WTC11 (cell line): Measurements from ENCODE around the gene HCFC1. TPM values are rescaled to one million over a fixed set of nuclear protein-coding genes. Genes with fewer than 3 reads are reported as not detected.

Experiments
- ATAC-seq: fragments of 200-7000 bp; cut with Tn5 transposase; 2 replicates; pipeline ENCODE4 v1.10.0; 2021; ENCODE audit warnings: mild to moderate bottlenecking, moderate library complexity
- CTCF ChIA-PET: fragments of 300-600 bp; sonication (Branson Sonifier 250); formaldehyde crosslinking; loops from one replicate; lab custom pipeline; 2021; ENCODE audit warnings: antibody characterized with exemption; lab: Charles Lee
- POLR2A ChIA-PET: fragments of 350-600 bp; sonication (Branson Sonifier 250); formaldehyde crosslinking; loops from one replicate; lab custom pipeline; 2021; ENCODE audit warnings: antibody characterized with exemption; lab: Charles Lee
- DNase-seq: peaks from one replicate; pipeline ENCODE4 v3.0.0; 2021; ENCODE audit warnings: low spot score
- H3K27ac Mint-ChIP-seq: 2 replicates; pipeline ENCODE4 v1.8.0; 2021; ENCODE audit warnings: mixed read lengths
- H3K27me3 Mint-ChIP-seq: 2 replicates; pipeline ENCODE4 v1.8.0; 2021; ENCODE audit warnings: low read depth, mild to moderate bottlenecking, moderate library complexity, mixed read lengths
- H3K36me3 Mint-ChIP-seq: 2 replicates; pipeline ENCODE4 v1.8.0; 2021; ENCODE audit warnings: mixed read lengths
- H3K4me1 Mint-ChIP-seq: 2 replicates; pipeline ENCODE4 v1.8.0; 2022; ENCODE audit warnings: mixed read lengths
- H3K4me3 Mint-ChIP-seq: 2 replicates; pipeline ENCODE4 v1.8.0; 2021; ENCODE audit warnings: mild to moderate bottlenecking, moderate library complexity, mixed read lengths
- H3K9me3 Mint-ChIP-seq: 2 replicates; pipeline ENCODE4 v1.8.0; 2021; ENCODE audit warnings: mixed read lengths
- AR ChIP-seq: fragments of 250-450 bp; sonication (Bioruptor Pico); IDR thresholded peaks from 2 replicates; pipeline ENCODE4 v1.9.0; 2021; ENCODE audit warnings: mild to moderate bottlenecking
- ARID4B ChIP-seq: sonication (generic); formaldehyde crosslinking; IDR thresholded peaks from 2 replicates; pipeline ENCODE4 v1.8.0; 2023; ENCODE audit warnings: missing genetic modification reagents, mild to moderate bottlenecking, borderline replicate concordance
- CBFB ChIP-seq: sonication (generic); formaldehyde crosslinking; IDR thresholded peaks from 2 replicates; pipeline ENCODE4 v1.8.1; 2022; ENCODE audit warnings: mild to moderate bottlenecking, low read depth, missing genetic modification reagents
- CDX4 ChIP-seq: fragments of 250-450 bp; sonication (Bioruptor Pico); IDR thresholded peaks from 2 replicates; pipeline ENCODE4 v1.9.0; 2021; ENCODE audit warnings: moderate library complexity, mild to moderate bottlenecking, inconsistent platforms, borderline replicate concordance
- ELF4 ChIP-seq: sonication (generic); formaldehyde crosslinking; IDR thresholded peaks from 2 replicates; pipeline ENCODE4 v1.8.1; 2022; ENCODE audit warnings: low read depth, mild to moderate bottlenecking, moderate library complexity, missing genetic modification reagents
- FOXK1 ChIP-seq: sonication (generic); formaldehyde crosslinking; IDR thresholded peaks from 2 replicates; pipeline ENCODE4 v1.8.0; 2022; ENCODE audit warnings: mild to moderate bottlenecking, moderate library complexity, missing genetic modification reagents
- GRHL2 ChIP-seq: fragments of 250-450 bp; sonication (Bioruptor Pico); IDR thresholded peaks from 2 replicates; pipeline ENCODE4 v1.8.0; 2022; ENCODE audit warnings: mild to moderate bottlenecking, moderate library complexity; ENCODE audit not compliant: insufficient replicate concordance, severe bottlenecking
- NFYB ChIP-seq: sonication (generic); formaldehyde crosslinking; conservative IDR thresholded peaks from 2 replicates; pipeline ENCODE4 v1.8.0; 2022; ENCODE audit warnings: low read depth, missing genetic modification reagents
- TP53 ChIP-seq: sonication (generic); formaldehyde crosslinking; IDR thresholded peaks from 2 replicates; pipeline ENCODE4 v1.8.1; 2023; ENCODE audit warnings: mild to moderate bottlenecking, missing genetic modification reagents
- USF1 ChIP-seq: sonication (generic); formaldehyde crosslinking; IDR thresholded peaks from 2 replicates; pipeline ENCODE4 v1.8.0; 2022; ENCODE audit warnings: mild to moderate bottlenecking, missing genetic modification reagents
- USF2 ChIP-seq: sonication (generic); formaldehyde crosslinking; IDR thresholded peaks from 2 replicates; pipeline ENCODE4 v1.8.1; 2023; ENCODE audit warnings: mild to moderate bottlenecking, missing genetic modification reagents, moderate library complexity
- ZBTB43 ChIP-seq: sonication (generic); formaldehyde crosslinking; IDR thresholded peaks from 2 replicates; pipeline ENCODE4 v1.8.1; 2023; ENCODE audit warnings: mild to moderate bottlenecking, missing genetic modification reagents
- ZNF396 ChIP-seq: fragments of 250-450 bp; sonication (Bioruptor Pico); IDR thresholded peaks from 2 replicates; pipeline ENCODE4 v1.8.0; 2021; ENCODE audit warnings: mild to moderate bottlenecking, moderate library complexity, borderline replicate concordance
- ZNF416 ChIP-seq: fragments of 250-450 bp; sonication (Bioruptor Pico); IDR thresholded peaks from 2 replicates; pipeline ENCODE4 v1.9.0; 2021; ENCODE audit warnings: mild to moderate bottlenecking, inconsistent platforms
- ZNF532 ChIP-seq: fragments of 250-450 bp; sonication (Bioruptor Pico); IDR thresholded peaks from 2 replicates; pipeline ENCODE4 v1.9.0; 2021; ENCODE audit warnings: mild to moderate bottlenecking, borderline replicate concordance
- total RNA-seq: library from RNA; stranded (reverse); gene quantifications from 3 replicates; pipeline ENCODE4 v1.2.3, GENCODE V29; 2021

Gene HCFC1
- total RNA-seq, 1 experiment from 2014 or later, result 130 TPM

GRCh38 chrX:153919281-153919680 is 52.3 kb downstream of the HCFC1 start:
- TF ChIP-seq FOXK1 (CRISPR knock-in tag) (no peak), ZBTB43 (no peak), CBFB (CRISPR knock-in tag) (no peak), USF2 (CRISPR knock-in tag) (no peak)
- no peaks in the 10 kb centered on the region for H3K9me3 Mint-ChIP-seq
- no peaks in the 10 kb centered on the region for H3K27me3 Mint-ChIP-seq
- peaks cover 10% of the 10 kb centered on the region for H3K4me1 Mint-ChIP-seq
- DNase-seq, result no peak
- ChIA-PET CTCF (interaction anchor here (0.6 kb wide), 1 partner anchor 8 kb away, joined by 3 read pairs; no protein-coding TSS in a partner anchor), POLR2A (no interaction called here)
- no peak for ATAC-seq
- no peak overlapping the region for H3K27ac Mint-ChIP-seq
- no peak overlapping the region for H3K4me3 Mint-ChIP-seq
- H3K36me3 Mint-ChIP-seq, result peaks cover 22% of the 10 kb centered on the region

- H3K36me3 Mint-ChIP-seq, result peaks cover 22% of the 10 kb centered on the region
- ATAC-seq, result no peak
- CTCF ChIA-PET, result no interaction called here
- no peak for TF ChIP-seq ELF4 (CRISPR knock-in tag)
- no peak for TF ChIP-seq ARID4B (CRISPR knock-in tag)
- TF ChIP-seq ZNF416 (CRISPR knock-in tag), result no peak
- no peak for TF ChIP-seq GRHL2 (CRISPR knock-in tag)
- TF ChIP-seq NFYB (CRISPR knock-in tag), result no peak
- TF ChIP-seq USF1 (CRISPR knock-in tag), result no peak
- TF ChIP-seq CDX4 (CRISPR knock-in tag), result no peak
- no peak for TF ChIP-seq ZNF532 (CRISPR knock-in tag)
- no peak for TF ChIP-seq TP53 (CRISPR knock-in tag)
- no peak for TF ChIP-seq CBFB (CRISPR knock-in tag)
- no peak for TF ChIP-seq AR (CRISPR knock-in tag)
- TF ChIP-seq ZNF396 (CRISPR knock-in tag), result no peak
- TF ChIP-seq, all 79 proteins: peak for 0
- peaks cover 4% of the 10 kb centered on the region for H3K4me1 Mint-ChIP-seq
- POLR2A ChIA-PET, result no interaction called here
- H3K27ac Mint-ChIP-seq, result no peak overlapping the region
- no peaks in the 10 kb centered on the region for H3K27me3 Mint-ChIP-seq
- no peak for DNase-seq
- H3K4me3 Mint-ChIP-seq, result no peak overlapping the region
- no peaks in the 10 kb centered on the region for H3K9me3 Mint-ChIP-seq
These were observed 53.7 kb downstream of the HCFC1 start for GRCh38 chrX:153917869-153918268.
